MCF 10A (cell line): ENCODE data around the gene UCK1. TPM values are rescaled to one million over a fixed set of nuclear protein-coding genes. Genes with fewer than 3 reads are reported as not detected.

ENCODE experiments used
- BruUV-seq: library from RNA; stranded (reverse); fragments of 400-500 nt; replicated peaks from 2 replicates; lab custom pipeline; 2021; lab: Mats Ljungman, UMichigan
- CTCF ChIA-PET: fragments of 300-600 bp; sonication (Branson Sonifier 250); formaldehyde crosslinking; extraction: SDS; loops from one replicate; lab custom pipeline; 2021; ENCODE audit warnings: antibody characterized with exemption, inconsistent platforms; lab: Yijun Ruan, JAX
- POLR2A ChIA-PET: fragments of 300-600, 350-650 bp; sonication (Branson Sonifier 250); formaldehyde crosslinking; extraction: SDS; loops from one replicate; lab custom pipeline; 2020; ENCODE audit warnings: antibody characterized with exemption, inconsistent platforms; lab: Yijun Ruan, JAX
- DNase-seq: peaks from one replicate; pipeline ENCODE4 v3.0.0-alpha.2; 2018; ENCODE audit not compliant: unreplicated experiment
- H3K27ac Mint-ChIP-seq: one replicate; pipeline ENCODE4 v1.8.0; 2022; ENCODE audit warnings: mild to moderate bottlenecking, low read depth, mixed read lengths; ENCODE audit not compliant: unreplicated experiment
- H3K27me3 Mint-ChIP-seq: one replicate; pipeline ENCODE4 v1.8.0; 2022; ENCODE audit warnings: mixed read lengths; ENCODE audit not compliant: insufficient read depth, unreplicated experiment
- H3K36me3 Mint-ChIP-seq: one replicate; pipeline ENCODE4 v1.8.0; 2022; ENCODE audit warnings: mild to moderate bottlenecking, moderate library complexity, mixed read lengths; ENCODE audit not compliant: insufficient read depth, unreplicated experiment
- H3K4me1 Mint-ChIP-seq: one replicate; pipeline ENCODE4 v1.8.0; 2022; ENCODE audit warnings: mixed read lengths; ENCODE audit not compliant: insufficient read depth, unreplicated experiment
- H3K4me3 Mint-ChIP-seq: one replicate; pipeline ENCODE4 v1.8.0; 2022; ENCODE audit warnings: mild to moderate bottlenecking, moderate library complexity, mixed read lengths; ENCODE audit not compliant: unreplicated experiment
- H3K9me3 Mint-ChIP-seq: one replicate; pipeline ENCODE4 v1.8.0; 2022; ENCODE audit warnings: mixed read lengths; ENCODE audit not compliant: unreplicated experiment
- intact Hi-C: fragments of 100-400 bp; cut with micrococcal nuclease; formaldehyde crosslinking; loops from 2 replicates; pipeline ENCODE4 v1.14.1; 2022
- total RNA-seq: library from RNA; stranded (reverse); gene quantifications from 2 replicates; pipeline ENCODE4 v1.2.3, GENCODE V29; 2022
- TF ChIP-seq, protein P1 (sequence below): fragments of 200-600 bp; IDR thresholded peaks from one replicate; pipeline ENCODE4 v1.8.0; 2022; ENCODE audit warnings: antibody characterized with exemption, mild to moderate bottlenecking; ENCODE audit not compliant: unreplicated experiment

The UCK1 gene
- total RNA-seq, 1 experiment from 2014 or later, result 20.0 TPM

DNA sequence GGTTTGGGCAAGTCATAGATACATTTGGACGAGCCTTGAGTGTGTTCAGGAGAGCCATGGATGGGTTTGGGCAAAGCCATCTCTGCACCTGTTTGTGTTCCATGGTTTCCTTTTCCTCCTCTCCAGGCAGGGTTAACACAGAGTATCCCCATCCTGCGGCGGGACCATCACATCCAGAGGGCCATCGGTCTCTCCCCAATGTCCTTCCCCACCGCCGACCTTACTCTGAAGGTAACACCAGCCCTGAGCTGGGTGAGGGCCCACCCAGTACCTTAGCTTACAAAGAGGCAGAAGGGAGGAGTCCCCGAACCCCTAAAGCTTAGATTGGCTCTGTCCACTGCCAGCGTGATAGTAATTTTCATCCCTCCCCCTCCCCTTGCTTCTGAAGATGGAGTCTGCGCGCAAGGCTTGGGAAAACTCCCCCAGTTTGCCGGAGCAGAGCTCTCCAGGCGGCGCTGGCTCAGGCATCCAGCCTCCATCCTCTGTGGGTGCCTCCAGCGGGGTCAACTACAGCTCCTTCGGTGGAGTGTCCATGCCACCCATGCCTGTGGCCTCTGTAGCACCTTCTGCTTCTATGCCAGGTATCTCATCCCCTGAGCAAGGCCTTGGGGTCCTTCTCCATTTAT is 46.4 kb downstream of the UCK1 start:
- intact Hi-C loops, result no loop called here
- Mint-ChIP-seq H3K4me3 (no peak overlapping the region), H3K27ac (no peak overlapping the region), H3K4me1 (no peaks in the 10 kb centered on the region), H3K27me3 (no peaks in the 10 kb centered on the region), H3K36me3 (peaks cover 93% of the 10 kb centered on the region), H3K9me3 (no peaks in the 10 kb centered on the region)
- POLR2A ChIA-PET, result no interaction called here
- DNase-seq, result no peak
- TF ChIP-seq, protein P1, sequence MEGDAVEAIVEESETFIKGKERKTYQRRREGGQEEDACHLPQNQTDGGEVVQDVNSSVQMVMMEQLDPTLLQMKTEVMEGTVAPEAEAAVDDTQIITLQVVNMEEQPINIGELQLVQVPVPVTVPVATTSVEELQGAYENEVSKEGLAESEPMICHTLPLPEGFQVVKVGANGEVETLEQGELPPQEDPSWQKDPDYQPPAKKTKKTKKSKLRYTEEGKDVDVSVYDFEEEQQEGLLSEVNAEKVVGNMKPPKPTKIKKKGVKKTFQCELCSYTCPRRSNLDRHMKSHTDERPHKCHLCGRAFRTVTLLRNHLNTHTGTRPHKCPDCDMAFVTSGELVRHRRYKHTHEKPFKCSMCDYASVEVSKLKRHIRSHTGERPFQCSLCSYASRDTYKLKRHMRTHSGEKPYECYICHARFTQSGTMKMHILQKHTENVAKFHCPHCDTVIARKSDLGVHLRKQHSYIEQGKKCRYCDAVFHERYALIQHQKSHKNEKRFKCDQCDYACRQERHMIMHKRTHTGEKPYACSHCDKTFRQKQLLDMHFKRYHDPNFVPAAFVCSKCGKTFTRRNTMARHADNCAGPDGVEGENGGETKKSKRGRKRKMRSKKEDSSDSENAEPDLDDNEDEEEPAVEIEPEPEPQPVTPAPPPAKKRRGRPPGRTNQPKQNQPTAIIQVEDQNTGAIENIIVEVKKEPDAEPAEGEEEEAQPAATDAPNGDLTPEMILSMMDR, result no peak
- BruUV-seq, result no TSS peak
- CTCF ChIA-PET, result interaction anchor here (0.8 to 1.4 kb wide), 3 partner anchors 9 to 135 kb away, joined by 3 to 4 read pairs (median 3); no protein-coding TSS in a partner anchor

GRCh38 chr9:131484051-131484445 is 47.0 kb downstream of the UCK1 start:
- Mint-ChIP-seq H3K27me3 (no peaks in the 10 kb centered on the region), H3K9me3 (no peaks in the 10 kb centered on the region), H3K4me3 (no peak overlapping the region), H3K27ac (peak overlapping the region; percentile 42), H3K4me1 (no peaks in the 10 kb centered on the region), H3K36me3 (peaks cover 93% of the 10 kb centered on the region)
- ChIA-PET POLR2A (no interaction called here), CTCF (interaction anchor here (1.4 kb wide), 1 partner anchor 8 kb away, joined by 4 read pairs; no protein-coding TSS in a partner anchor)
- no peak for DNase-seq
- intact Hi-C loops, result no loop called here
- BruUV-seq, result no TSS peak
- TF ChIP-seq, protein P1, result no peak

DNA sequence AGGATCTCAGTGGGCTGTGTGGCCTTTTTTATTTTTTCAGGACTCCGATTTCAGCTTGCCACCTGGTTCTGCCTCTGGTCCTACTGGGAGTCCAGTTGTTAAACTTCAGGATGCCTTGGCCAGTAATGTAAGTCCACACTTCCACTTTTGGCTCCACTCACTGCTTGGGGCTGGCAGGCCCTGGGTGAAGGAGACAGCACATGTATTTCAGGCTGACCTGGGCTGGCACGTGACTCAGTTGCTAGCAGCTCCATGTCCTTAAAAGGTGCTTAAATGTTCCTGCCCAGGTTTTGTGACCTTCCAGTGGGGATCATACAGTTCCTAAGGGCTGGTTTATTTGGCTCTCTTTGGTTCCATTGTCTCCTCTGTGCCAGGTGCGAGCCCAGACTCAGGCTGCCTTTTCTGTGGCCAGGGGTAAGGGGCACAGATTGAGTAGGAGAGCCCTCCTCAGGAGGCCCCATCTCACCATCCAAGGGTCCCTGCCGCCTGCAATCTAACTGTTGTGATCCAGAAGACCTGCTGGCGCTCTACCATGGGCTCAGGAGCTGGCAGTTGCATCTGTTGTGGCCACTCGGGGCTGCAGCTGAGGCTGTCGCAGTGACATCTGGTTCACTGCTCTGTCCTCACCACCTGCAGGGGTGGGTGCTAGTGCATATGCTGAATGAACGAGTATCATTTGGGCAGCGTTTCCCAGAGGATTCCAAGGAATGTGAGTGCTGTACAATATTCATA is 47.6 kb downstream of the UCK1 start:
- intact Hi-C loops, result no loop called here
- POLR2A ChIA-PET, result no interaction called here
- no peak for DNase-seq
- no TSS peak for BruUV-seq
- Mint-ChIP-seq H3K4me3 (no peak overlapping the region), H3K27ac (peak overlapping the region; percentile 42), H3K27me3 (no peaks in the 10 kb centered on the region), H3K4me1 (no peaks in the 10 kb centered on the region), H3K36me3 (peaks cover 92% of the 10 kb centered on the region), H3K9me3 (no peaks in the 10 kb centered on the region)
- CTCF ChIA-PET, result no interaction called here
- TF ChIP-seq, protein P1, result no peak

- intact Hi-C loops, result no loop called here
- Mint-ChIP-seq H3K9me3 (no peaks in the 10 kb centered on the region), H3K4me1 (no peaks in the 10 kb centered on the region), H3K27me3 (no peaks in the 10 kb centered on the region), H3K27ac (peak overlapping the region; percentile 39), H3K4me3 (no peak overlapping the region), H3K36me3 (peaks cover 93% of the 10 kb centered on the region)
- TF ChIP-seq, protein P1, result no peak
- no peak for DNase-seq
- CTCF ChIA-PET, result interaction anchor here (0.6 to 1.5 kb wide), 2 partner anchors 133 to 776 kb away, joined by 5 to 7 read pairs; no protein-coding TSS in a partner anchor
- POLR2A ChIA-PET, result no interaction called here
- no TSS peak for BruUV-seq
These were observed 48.6 kb downstream of the UCK1 start for GRCh38 chr9:131482343-131483006.
